ENCODE measurements around the gene NDUFA3. TPM values are rescaled to one million over a fixed set of nuclear protein-coding genes. Genes with fewer than 3 reads are reported as not detected.
"Not testable (repeated sequence)": the region's sequence is repeated elsewhere in the genome, so short reads cannot be mapped to it uniquely, and the experiment has no call there.

NDUFA3 gene
- total and polyA plus RNA-seq, 2 donors (not counting 3 experiments of a cell fraction or from before 2014, with no cell fraction given): 107 to 119 TPM

DNA sequence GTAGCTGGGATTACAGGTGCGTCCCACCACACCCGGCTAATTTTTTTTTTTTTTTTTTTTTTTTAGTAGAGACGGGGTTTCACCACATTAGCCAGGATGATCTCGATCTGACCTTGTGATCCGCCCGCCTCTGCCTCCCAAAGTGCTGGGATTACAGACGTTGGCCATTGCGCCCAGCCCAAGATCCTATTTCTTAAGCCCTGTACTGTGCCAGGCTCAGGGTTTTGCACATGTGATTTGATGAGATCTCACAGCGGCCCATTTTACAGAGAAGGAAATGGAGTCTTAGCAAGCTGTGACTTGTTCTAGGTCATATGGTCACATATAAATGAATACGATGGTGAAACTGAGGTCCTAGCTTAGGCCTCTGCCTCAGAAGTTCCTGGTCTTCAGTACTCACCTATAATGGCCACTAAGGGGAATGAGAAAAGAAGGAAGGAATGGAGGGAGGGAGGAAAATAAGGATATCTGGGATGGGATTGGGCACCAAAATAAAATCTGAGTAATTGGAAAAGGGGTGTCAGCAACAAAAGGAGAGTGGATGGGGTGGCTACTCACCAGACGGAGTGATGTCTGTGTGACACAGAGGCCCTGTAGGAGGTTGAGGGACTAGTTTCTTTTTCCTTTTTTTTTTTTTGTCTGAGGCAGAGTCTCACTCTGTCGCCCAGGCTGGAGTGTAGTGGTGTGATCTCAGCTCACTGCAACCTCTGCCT lies 3.3 kb upstream of the NDUFA3 start:
- FAIRE-seq: no peak
- TF ChIP-seq, protein P1, sequence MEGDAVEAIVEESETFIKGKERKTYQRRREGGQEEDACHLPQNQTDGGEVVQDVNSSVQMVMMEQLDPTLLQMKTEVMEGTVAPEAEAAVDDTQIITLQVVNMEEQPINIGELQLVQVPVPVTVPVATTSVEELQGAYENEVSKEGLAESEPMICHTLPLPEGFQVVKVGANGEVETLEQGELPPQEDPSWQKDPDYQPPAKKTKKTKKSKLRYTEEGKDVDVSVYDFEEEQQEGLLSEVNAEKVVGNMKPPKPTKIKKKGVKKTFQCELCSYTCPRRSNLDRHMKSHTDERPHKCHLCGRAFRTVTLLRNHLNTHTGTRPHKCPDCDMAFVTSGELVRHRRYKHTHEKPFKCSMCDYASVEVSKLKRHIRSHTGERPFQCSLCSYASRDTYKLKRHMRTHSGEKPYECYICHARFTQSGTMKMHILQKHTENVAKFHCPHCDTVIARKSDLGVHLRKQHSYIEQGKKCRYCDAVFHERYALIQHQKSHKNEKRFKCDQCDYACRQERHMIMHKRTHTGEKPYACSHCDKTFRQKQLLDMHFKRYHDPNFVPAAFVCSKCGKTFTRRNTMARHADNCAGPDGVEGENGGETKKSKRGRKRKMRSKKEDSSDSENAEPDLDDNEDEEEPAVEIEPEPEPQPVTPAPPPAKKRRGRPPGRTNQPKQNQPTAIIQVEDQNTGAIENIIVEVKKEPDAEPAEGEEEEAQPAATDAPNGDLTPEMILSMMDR (IDR thresholded peaks at IDR 0.05; ENCODE audit: extremely low read depth in 1 of 2, insufficient read depth in 1 of 2, low read depth in 1 of 2, low read length in 2 of 2): no peak
- TF ChIP-seq EZH2 (IDR thresholded peaks at IDR 0.05; ENCODE audit: borderline replicate concordance, low read depth, low read length, severe bottlenecking): no peak
- no peak for TF ChIP-seq POLR2A (IDR thresholded peaks at IDR 0.05; ENCODE audit: low read depth, low read length)
- TF ChIP-seq POLR2AphosphoS5 (IDR thresholded peaks at IDR 0.05; ENCODE audit: insufficient read depth, low read depth, low read length): no peak
- no peak for TF ChIP-seq MYC (IDR thresholded peaks at IDR 0.05; ENCODE audit: low read depth, low read length)
- TF ChIP-seq GATA2 (IDR thresholded peaks at IDR 0.05; ENCODE audit: insufficient read depth, insufficient read length, low read depth, low read length): no peak
- no peak for TF ChIP-seq JUN (IDR thresholded peaks at IDR 0.05; ENCODE audit: borderline replicate concordance, insufficient read depth, insufficient read length, low read depth)
- no peak for TF ChIP-seq FOS (IDR thresholded peaks at IDR 0.05; ENCODE audit: borderline replicate concordance, insufficient read depth, low read length)
- TF ChIP-seq, protein P2, sequence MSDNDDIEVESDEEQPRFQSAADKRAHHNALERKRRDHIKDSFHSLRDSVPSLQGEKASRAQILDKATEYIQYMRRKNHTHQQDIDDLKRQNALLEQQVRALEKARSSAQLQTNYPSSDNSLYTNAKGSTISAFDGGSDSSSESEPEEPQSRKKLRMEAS (IDR thresholded peaks at IDR 0.05; ENCODE audit: insufficient read depth, insufficient read length): no peak
- intact Hi-C loops (cut with micrococcal nuclease): loop anchor here (5.0 kb wide), 1 partner anchor 192 kb away; the partner anchor contains the start of gene CACNG7

DNA sequence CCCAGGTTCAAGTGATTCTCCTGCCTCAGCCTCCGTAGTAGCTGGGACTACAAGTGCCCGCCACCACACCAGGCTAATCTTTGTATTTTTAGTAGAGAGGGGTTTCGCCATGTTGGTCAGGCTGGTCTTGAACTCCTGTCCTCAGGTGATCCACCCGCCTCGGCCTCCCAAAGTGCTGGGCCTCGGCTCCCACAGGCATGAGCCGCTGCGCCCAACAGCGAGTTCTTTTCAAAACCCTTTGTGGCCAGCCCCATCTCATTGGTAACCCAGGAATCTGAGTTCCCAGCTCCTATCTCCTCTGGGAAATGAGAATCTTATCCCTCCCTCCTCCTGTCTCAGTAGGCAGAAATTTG lies 2.8 kb upstream of the NDUFA3 start:
- H3K9me3 ChIP-seq (replicated peaks; ENCODE audit: control insufficient read depth, insufficient read depth, low read length); H3K4me3 ChIP-seq (replicated peaks in 1 of 3; ENCODE audit: insufficient read depth in 1 of 3, low read depth in 1 of 3, low read length in 3 of 3); H3K27me3 ChIP-seq (ENCODE audit: control insufficient read depth in 2 of 2, insufficient read depth in 2 of 2, low read length in 2 of 2); H4K20me1 ChIP-seq (replicated peaks; ENCODE audit: control insufficient read depth, extremely low read depth, insufficient read depth, low read length); H3K9me1 ChIP-seq (replicated peaks; ENCODE audit: control insufficient read depth, extremely low read depth, insufficient read depth, low read length); DNase-seq (ENCODE audit: low read depth, low spot score); FAIRE-seq; BruUV-seq (replicated peaks); H3K36me3 ChIP-seq (ENCODE audit: control insufficient read depth in 2 of 2, extremely low read depth in 1 of 2, insufficient read depth in 2 of 2, low read length in 2 of 2); POLR2A ChIA-PET; H3K4me1 ChIP-seq (ENCODE audit: control insufficient read depth, extremely low read depth, insufficient read depth, low read length); H3K4me2 ChIP-seq (ENCODE audit: insufficient read depth, low read length); dilution Hi-C loops (cut with MboI; ENCODE audit: extremely low pct_ligation_motif_present, low sequenced_read_pairs); H3K79me2 ChIP-seq (ENCODE audit: control insufficient read depth, insufficient read depth, low read length); H3K27ac ChIP-seq (ENCODE audit: insufficient read depth, low read depth, low read length); H2AFZ ChIP-seq (ENCODE audit: low read depth, low read length); H3K9ac ChIP-seq (replicated peaks; ENCODE audit: extremely low read depth, insufficient read depth, low read length): not testable (repeated sequence)
- intact Hi-C loops (cut with micrococcal nuclease): loop anchor here (5.0 kb wide), 1 partner anchor 193 kb away; the partner anchor contains the start of gene CACNG7
- CTCF ChIA-PET: interaction anchor here (0.6 to 2.4 kb wide), 3 partner anchors 70 to 291 kb away, joined by 3 to 5 read pairs (median 3); no protein-coding TSS in a partner anchor

More for the DNA sequence above, 3.3 kb upstream of the NDUFA3 start:
- H2AFZ ChIP-seq (ENCODE audit: low read depth, low read length): no peak overlapping the region
- no peak overlapping the region for H3K4me3 ChIP-seq (replicated peaks in 1 of 3; ENCODE audit: insufficient read depth in 1 of 3, low read depth in 1 of 3, low read length in 3 of 3)
- H3K79me2 ChIP-seq (ENCODE audit: control insufficient read depth, insufficient read depth, low read length): peaks cover 8% of the 10 kb centered on the region
- no peak overlapping the region for H3K9ac ChIP-seq (replicated peaks; ENCODE audit: extremely low read depth, insufficient read depth, low read length)
- no peak overlapping the region for H3K27ac ChIP-seq (ENCODE audit: insufficient read depth, low read depth, low read length)
- H3K4me2 ChIP-seq (ENCODE audit: insufficient read depth, low read length): no peak overlapping the region
- no peak for DNase-seq (ENCODE audit: low read depth, low spot score)
- dilution Hi-C loops (cut with MboI; ENCODE audit: extremely low pct_ligation_motif_present, low sequenced_read_pairs): no loop called here
- no peaks in the 10 kb centered on the region for H3K9me1 ChIP-seq (replicated peaks; ENCODE audit: control insufficient read depth, extremely low read depth, insufficient read depth, low read length)
- H4K20me1 ChIP-seq (replicated peaks; ENCODE audit: control insufficient read depth, extremely low read depth, insufficient read depth, low read length): no peaks in the 10 kb centered on the region
- H3K36me3 ChIP-seq (ENCODE audit: control insufficient read depth in 2 of 2, extremely low read depth in 1 of 2, insufficient read depth in 2 of 2, low read length in 2 of 2): no peaks in the 10 kb centered on the region
- H3K9me3 ChIP-seq (replicated peaks; ENCODE audit: control insufficient read depth, insufficient read depth, low read length): no peaks in the 10 kb centered on the region
- H3K27me3 ChIP-seq (ENCODE audit: control insufficient read depth in 2 of 2, insufficient read depth in 2 of 2, low read length in 2 of 2): no peaks in the 10 kb centered on the region
- ChIA-PET CTCF (interaction anchor here (0.6 to 2.7 kb wide), 4 partner anchors 10 to 306 kb away, joined by 3 to 10 read pairs (median 4); no protein-coding TSS in a partner anchor), POLR2A (no interaction called here)
- BruUV-seq (replicated peaks): no TSS peak
- H3K4me1 ChIP-seq (ENCODE audit: control insufficient read depth, extremely low read depth, insufficient read depth, low read length): no peaks in the 10 kb centered on the region

Data from endothelial cell of umbilical vein (primary cell).